GM19397 (cell line): ENCODE measurements around the gene RAB37.
A peak's percentile ranks its signal among the peaks of the same experiment; 100 is the strongest.

ENCODE experiments used
- ATAC-seq: cut with Tn5 transposase; IDR thresholded peaks from one replicate; pipeline ENCODE4 v1.9.1; 2021; ENCODE audit warnings: mild to moderate bottlenecking, moderate library complexity; ENCODE audit not compliant: unreplicated experiment

Gene RAB37

DNA sequence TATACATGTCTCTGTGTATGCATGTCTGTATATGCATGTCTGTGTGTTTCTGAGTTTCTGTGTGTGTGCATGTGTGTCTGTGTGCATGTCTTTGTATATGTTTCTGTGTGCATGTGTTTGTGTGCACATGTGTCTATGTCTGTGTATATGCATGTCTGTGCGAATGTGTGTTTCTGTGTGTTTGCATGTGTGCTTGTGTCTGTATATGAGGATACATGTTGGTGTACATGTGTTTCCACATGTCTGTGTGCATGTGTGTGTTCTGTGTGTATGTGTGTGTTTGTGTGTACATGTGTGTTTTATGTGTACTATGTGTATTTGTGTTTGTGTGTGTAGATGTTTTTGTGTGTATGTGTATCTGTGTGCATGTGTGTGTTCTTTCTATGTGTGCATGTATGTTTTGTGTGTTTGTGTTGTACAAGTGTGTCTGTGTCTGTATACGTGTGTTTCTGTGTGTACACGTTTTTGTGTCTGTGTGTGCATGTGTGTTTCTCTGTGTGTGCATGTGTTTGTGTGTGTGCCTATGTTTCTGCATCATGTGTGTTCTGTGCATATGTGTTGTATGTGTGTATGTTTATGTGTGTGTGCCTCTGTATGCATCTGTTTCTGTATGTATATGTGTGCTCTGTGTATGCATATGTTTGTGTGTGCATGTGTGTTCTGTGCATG is 8.9 kb upstream of the RAB37 start:
- no peak for ATAC-seq

DNA sequence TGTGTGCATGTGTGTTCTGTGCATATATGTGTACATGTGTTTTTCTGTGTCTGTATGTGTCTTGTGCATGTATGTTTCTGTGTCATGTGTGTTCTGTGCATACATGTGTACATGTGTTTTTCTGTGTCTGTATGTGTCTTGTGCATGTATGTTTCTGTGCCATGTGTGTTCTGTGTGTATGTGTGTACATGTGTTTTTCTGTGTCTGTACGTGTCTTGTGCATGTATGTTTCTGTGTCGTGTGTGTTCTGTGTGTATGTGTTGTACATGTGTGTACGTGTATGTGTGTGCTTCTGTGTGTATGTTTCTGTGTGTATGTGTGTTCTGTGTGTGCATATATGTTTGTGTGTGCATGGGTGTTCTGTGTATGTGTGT is 8.4 kb upstream of the RAB37 start:
- ATAC-seq = no peak

DNA sequence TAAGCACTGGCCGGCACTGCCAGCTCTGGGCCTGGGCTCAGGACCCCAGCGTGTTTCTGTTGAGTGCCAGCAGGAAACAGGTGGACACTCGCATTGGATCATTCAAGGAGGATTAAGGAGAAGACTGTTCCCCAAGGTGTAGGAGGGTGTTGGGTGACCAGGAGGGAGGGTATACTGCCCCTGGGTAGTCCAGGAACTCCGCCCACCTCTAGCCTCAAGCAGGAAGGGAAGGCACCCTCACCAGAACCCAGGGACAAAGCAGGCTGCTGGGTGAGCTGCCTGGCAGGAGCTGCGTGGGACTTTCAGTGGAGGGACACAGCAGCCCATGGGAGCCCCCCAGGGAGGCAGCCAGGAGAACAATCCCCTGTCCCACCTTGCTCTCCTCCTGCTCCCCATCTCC is 7.7 kb upstream of the RAB37 start:
- no peak for ATAC-seq

DNA sequence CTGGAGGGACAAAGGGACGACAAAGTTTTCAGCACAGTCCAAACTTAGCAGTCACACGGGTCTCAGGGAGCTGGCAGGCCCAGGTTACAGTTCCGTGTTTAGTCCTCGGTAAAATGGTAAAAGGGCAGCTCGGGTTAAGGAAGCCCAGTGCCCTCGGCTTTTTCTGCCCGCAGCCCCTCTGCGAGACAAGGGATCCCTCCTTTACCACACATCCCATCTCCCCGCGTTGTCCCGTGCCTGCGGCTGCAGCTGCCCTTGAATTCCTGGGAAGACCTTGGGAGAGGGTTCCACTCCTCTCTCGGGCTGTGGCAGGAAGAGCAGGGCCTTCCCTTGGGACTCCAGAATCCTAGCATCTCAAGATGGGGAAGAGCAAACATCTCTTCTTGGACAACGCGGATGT is 7.2 kb upstream of the RAB37 start:
- ATAC-seq = no peak

DNA sequence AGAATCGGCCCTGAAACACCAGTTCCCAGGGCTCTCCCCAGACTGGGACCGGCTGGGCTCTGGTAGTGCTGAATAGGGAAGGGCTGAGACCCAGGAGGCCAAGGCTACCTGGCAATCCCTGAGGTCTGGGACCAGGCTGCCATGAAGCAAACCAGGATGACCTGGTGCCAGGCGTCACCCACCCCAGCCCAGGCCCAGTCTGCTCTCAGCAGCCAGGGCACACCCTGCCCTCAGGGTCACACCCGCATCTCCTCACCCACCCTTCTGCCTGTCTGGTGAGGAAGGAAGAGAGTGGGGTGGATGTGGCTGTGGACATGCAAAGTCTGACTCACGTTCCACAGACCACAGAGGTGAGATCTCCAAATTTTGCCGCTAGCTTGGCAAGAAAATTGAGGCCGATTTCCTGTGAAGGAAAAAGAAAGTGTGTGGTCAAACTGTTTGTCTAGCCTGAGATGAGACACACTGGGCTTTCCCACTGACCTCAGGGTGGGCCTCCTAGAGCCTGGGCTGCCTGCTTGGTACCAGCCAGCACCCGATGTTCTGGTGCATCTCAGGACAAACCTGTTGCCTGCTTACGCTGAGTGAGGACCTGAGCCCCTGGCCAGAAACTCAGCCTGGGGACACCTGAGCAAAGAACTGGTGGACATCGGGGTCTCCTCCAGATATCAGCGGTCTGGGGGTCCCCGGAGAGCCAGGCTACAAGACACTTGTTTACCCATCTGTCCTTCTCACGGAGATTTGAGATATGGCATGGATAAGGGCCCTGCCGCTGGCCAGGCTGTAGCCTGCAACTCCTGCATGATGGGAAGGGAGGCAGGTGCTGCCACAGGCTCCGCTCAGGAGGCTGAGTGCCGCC is 6.3 kb upstream of the RAB37 start:
- no peak for ATAC-seq

DNA sequence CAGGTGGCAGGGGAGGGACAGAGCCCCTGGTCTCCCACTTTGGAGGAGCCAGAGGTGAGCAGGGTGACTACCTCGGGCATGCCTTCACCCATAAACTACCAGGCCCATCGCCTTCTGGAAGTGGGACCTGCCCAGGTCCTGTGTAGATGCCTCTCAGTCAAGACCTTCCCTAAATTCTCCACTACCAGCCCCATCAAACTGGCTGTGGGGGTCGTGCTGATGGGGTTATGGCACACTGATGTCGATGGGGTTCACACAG is 5.8 kb upstream of the RAB37 start:
- no peak for ATAC-seq

DNA sequence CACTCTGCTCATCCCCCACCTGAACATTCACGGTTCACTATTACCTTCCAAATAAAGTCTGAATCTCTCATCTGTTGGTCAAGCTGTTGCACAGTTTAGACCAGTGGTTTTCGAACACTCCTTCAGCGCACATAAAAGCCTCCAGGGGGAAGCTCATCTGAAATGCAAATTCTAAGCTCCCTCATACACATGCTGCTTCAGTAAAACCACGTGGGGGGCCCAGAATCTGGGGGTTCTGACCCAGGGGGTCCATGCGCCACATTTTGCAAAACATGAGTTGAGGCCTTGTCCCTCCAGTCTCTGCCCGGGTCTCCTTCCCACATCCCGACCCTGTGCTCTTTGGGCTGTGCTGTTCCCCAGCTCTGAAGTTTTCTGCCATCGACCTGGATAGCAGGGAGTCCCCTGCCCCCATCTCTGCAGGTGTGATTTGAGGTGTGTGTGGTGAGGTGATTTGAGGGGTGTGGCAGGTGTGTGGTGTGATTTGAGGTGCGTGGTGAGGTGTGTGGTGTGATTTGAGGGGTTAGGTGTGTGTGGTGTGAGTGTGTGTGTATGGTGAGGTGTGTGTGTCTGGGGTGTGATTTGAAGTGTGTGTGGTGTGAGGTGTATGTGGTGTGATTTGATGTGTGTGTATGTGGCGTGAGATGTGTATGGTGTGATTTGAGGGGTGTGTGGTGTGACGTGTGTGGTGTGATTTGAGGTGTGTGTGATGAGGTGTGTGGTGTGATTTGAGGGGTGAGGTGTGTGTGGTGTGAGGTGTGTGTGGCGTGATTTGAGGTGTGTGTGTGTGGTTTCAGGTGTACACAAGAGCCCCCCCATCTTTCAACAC is 4.8 kb upstream of the RAB37 start:
- no peak for ATAC-seq

DNA sequence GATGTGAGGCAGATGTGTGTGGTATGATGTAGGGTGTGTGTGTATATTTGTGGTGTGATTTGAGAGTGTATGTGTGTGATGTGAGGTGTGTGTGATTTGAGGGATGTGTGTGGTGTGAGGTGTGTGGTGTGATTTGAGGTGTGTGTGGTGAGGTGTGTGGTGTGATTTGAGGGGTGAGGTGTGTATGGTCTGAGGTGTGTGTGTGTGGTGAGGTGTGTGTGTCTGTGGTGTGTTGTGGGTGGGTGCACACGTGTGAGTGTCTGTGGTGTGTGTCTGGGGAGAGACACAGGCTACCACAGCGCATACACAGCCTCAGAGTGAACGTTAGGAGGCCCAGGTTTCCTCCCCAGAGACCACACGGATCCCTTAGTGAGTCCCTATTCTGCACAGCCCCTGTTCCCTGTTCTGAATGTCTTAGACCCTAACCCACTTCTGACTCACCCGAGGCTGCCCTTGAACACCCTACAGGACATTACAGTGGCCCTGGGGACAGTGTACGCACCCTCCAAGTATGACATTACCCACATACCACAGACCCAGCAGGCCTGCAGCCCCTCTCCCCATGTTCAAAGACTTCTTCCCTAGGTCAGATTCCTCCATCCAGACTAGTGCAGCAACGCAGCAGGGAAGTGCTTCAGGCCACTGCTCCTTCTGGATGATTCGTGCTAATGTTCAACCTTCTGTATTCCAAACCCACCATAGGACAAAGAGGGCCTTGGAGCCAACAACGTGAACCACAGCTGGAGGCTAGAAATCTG is 3.5 kb upstream of the RAB37 start:
- no peak for ATAC-seq

DNA sequence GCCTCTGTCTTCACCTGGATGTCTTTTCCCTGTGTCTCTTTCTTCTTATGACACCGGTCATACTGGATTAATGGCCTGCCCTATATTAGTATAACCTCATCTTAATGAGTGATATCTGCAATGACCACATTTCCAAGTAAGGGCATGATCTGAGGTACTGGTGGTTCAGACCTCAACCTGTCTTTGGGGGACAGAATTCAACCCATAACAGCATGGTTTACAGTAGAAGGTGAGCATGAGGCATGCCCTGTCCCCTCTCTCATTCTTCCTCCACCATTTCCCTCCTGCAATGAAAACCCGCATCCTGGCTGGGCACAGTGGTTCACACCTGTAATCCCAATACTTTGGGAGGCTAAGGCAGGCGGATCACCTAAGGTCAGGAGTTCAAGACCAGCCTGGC is 2.8 kb upstream of the RAB37 start:
- ATAC-seq = no peak

DNA sequence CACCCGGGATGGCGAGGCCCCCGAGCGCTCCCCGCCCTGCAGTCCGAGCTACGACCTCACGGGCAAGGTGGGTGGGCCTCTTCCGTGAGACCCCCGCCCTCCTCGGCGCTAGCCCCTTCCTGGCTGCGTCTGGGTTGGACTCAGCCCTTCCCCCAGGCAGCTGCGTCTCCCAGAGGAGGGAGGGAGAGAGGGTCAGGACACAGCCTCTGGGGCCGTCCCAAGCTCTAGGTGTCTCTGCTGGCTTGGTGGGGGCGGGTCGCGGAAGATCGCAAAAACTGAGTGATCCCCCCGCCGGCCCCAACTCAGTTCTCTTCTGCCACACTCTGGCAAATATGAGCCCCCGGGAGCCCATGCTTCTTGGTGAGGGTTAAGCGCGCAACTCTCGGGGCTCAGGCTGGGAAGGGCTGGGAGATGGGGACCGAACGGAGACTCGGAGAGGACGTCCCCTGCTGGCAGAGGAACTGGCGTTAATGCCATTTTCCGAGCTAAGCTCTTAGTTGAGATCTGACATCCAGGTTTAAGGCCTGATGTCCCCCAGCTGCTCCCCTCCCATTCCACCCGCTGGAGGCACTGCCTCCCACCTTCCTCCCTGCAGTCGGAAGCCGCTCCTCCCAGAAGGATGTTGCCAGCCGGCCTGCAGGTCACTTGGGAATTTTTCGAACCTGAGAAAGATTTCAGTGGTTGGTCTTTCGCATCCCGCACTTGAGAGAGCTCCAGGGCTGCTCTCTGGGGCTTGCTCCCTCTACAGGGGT is 419 bp downstream of the RAB37 start:
- no peak for ATAC-seq

DNA sequence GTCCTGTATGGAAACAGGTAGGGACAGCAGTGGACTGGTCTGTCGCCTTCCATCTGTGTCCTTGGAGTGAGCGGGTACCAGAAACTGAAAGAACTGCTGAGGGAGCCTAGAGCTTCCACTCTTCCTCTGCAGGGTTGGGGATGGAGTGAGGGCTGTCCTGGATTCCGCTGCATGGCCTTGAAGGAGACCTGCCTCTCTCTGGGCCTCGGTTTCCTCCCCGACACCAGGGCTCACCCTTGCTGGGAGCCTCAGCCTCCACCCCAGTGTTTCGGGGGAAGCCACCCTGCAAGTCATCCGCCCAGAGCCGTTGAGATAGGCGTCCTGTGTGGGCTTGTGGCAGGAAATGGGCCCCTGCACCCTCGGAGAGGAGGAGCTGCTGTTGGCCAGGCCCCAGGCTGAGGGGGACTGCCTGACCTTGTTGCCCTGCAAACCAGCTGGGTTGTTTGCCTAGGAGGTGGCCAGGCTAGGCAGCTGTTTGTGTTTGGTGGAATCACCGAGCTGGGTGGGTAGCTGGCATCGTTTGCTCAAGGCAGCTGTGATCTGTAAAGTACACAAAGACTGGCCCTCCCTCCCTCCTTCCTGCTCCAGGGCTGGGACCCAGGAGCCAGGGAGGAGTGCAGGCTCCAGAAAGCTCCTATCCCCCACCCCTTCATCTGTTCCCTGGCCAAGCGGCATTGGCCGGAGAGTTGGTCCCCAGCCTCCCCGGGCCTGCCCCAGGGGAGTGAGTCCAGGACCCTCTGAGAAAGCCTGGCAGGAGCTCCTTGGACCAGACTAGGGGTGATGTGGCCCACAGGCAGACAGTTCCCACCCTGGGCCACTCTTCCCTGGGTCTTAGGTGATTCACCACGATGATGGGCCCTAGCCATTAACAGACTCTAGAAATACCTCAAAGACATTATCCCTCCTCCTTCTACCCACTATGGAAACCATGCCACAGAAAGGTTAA is 1.3 kb downstream of the RAB37 start:
- no peak for ATAC-seq

DNA sequence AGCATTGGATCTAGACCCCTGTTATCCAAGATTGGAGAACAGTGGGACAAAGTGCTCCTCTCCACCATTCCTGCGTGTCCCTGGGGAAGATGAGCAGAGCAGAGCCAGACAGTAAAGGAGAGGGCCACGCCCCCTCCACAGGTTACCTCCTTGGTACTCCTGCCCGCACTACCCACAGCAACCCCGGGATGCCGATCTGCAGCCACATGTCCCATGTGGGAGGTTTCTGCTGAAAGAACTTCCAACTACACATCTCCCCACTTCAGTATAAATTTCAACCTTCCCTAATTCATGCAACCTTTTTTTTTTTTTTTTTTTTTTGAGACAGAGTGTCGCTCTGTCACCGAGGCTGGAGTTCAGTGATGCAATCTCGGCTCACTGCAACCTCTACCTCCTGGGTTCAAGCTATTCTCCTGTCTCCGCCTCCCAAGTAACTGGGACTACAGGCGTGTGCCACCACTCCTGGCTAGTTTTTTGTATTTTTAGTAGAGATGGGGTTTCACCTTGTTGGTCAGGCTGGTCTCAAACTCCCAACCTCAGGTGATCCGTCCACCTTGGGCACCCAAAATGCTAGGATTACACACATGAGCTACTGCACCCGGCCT is 2.3 kb downstream of the RAB37 start:
- ATAC-seq = no peak

DNA sequence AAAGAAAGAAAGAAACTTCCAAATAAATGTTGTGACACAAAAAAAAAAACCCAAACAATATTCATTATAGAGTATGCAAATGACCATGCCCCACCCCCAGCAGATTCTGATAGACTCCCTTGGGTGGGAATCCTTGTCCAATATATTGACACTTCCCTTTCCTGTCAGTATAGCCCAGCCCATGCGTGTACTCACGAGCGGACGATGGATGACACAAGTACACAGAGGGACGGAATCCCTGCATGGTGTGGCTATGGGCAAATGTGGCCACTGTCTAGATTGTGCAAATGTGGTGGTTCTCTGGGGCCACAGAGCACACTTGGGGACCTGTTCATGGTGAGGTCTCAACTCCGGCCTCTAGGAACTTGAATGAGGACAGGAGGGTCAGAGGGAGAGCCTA is 3.1 kb downstream of the RAB37 start:
- ATAC-seq = no peak

DNA sequence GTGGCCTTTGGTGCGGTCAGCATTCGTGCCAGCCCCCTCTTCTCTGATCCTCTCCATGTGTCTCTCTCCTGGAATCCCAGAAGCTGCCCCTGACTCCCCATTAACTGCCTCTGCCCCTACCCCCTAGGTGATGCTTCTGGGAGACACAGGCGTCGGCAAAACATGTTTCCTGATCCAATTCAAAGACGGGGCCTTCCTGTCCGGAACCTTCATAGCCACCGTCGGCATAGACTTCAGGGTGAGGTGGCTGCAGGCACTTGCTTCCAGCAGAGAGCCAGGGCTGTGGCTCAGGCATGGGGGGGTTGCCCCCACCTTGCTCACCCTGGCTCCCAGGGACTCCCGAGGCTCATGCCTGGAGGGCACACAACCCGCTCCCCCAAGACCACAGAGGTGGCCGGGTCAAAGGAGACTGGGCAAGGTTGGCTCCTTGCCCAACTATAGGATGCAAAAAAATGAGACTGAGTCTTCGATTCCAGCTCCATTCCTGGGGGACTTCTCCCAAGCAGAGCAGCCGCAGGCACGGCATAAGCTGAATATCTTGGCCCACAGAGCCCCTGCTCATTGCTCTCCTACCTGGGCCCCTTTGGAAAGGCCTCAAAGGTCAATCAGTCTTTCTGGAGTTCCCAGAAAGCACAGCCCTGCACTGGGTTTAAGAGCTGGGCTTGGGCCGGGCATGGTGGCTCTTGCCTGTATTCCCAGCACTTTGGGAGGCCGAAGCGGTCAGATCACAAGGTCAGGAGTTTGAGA is 3.8 kb downstream of the RAB37 start:
- no peak for ATAC-seq

DNA sequence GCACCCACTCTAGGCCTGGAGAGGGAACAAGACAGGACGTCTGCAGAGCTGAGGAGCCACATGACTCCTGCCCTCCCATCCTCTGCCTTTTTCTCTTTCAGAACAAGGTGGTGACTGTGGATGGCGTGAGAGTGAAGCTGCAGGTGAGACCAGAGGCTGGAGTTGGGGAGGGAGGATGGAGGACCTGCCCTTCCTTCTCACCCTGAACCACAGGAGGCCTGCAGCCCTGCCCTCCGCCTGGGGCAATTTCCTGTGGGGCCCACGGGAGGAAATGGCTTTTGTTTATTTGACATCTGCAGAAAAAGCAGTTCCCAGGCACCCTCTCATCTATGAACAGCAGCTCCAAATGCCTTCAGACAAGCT is 5.1 kb downstream of the RAB37 start:
- peak; percentile 50 for ATAC-seq

DNA sequence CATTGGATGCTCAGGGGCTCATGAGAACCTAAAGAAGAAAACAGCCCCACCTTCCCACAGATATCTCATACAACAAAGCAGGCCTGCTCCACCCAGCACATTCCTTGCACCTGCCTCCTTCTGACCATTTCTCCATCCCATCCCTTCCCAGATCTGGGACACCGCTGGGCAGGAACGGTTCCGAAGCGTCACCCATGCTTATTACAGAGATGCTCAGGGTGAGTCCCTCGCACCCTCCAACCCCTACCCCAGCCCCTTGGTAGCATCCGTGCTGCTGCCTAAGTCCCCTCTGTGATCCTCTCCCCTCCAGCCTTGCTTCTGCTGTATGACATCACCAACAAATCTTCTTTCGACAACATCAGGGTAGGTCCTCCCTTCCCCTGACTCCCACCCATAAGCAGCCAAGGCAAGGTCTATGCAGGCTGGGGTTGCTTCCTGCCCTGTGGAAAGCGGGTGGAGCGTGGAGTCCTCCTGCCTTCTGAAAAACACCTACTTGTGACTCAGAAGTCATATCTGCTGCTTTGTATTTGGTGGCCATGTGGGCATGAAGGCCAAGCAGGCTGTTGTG is 6.0 kb downstream of the RAB37 start:
- no peak for ATAC-seq

DNA sequence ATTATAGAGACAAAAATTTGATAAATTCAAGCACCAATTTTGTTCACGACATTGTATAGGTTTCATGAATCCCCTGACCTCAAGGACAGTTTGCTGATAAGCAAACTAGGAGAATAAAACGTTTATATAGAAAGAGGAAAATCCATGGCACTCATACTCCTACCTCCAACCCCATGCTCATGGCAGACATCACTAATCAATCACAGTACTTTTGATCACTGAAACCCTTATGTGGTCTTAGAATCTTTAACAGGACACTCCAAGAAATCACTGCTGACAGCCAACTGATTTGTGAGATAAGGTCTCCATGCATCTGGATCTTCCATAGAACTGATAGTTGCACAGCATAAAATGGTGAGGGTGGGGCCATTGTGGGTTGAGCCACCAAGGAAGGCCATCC is 6.7 kb downstream of the RAB37 start:
- no peak for ATAC-seq

DNA sequence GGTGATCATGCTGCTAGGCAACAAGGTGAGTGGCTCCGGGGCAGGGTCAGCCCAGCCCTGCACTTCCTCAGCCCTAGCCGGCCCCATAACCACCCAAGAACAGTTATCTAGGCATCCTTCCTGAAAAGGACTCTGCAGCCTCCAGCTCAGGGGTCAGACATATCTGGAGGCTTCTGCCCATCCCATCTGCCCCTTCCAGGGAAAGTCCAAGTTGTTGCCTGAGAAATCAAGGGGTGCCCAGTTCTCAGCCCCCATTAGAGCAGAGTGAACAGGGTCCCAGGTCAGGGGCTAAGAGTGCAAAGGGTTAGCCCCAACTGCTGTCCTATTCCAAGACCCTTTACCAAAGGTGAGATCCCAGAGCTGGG is 7.3 kb downstream of the RAB37 start:
- ATAC-seq = no peak
